GM12878 (cell line): Measurements from ENCODE around the gene SPRN. TPM values are rescaled to one million over a fixed set of nuclear protein-coding genes. Genes with fewer than 3 reads are reported as not detected.

Source experiments
- ATAC-seq: fragments of 200-7000 bp; cut with Tn5 transposase; 3 replicates; pipeline ENCODE4 v1.9.1; 2020; ENCODE audit warnings: mild to moderate bottlenecking, moderate library complexity
- BruUV-seq: library from RNA; stranded (reverse); fragments of 400-500 nt; replicated peaks from 2 replicates; lab custom pipeline; 2021; lab: Mats Ljungman, UMichigan
- CTCF ChIA-PET: fragments of 300-600 bp; sonication (Branson Sonifier 250); formaldehyde crosslinking; extraction: SDS; loops from one replicate; lab custom pipeline; 2021; ENCODE audit warnings: inconsistent platforms; lab: Yijun Ruan, JAX
- POLR2A ChIA-PET: fragments of 350-600 bp; formaldehyde crosslinking; extraction: SDS; loops from one replicate; lab custom pipeline; 2021; ENCODE audit warnings: inconsistent platforms; lab: Charles Lee
- RAD21 ChIA-PET: fragments of 300-600 bp; sonication (Branson Sonifier 250); formaldehyde crosslinking; loops from one replicate; lab custom pipeline; 2023; ENCODE audit warnings: antibody characterized with exemption; ENCODE audit not compliant: unreplicated experiment; lab: Charles Lee
- SMC1A ChIA-PET: fragments of 300-600 bp; sonication (Branson Sonifier 250); formaldehyde crosslinking; loops from one replicate; lab custom pipeline; 2023; ENCODE audit not compliant: unreplicated experiment, uncharacterized antibody; lab: Charles Lee
- DNase-seq: peaks from one replicate; pipeline ENCODE4 v3.0.0-alpha.2; 2011; ENCODE audit warnings: low read depth, low spot score
- FAIRE-seq: peaks from 3 replicates; lab custom pipeline; 2011; peaks lifted over from hg19 to GRCh38; lab: Jason Lieb, UNC
- H2AFZ ChIP-seq: 2 replicates; pipeline ENCODE4 v1.6.0; 2011; ENCODE audit warnings: low read depth, low read length, control low read depth; ENCODE audit not compliant: control insufficient read depth
- H3K27ac ChIP-seq: 2 replicates; pipeline ENCODE4 v1.5.1; 2011; ENCODE audit warnings: control low read depth; ENCODE audit not compliant: control insufficient read depth, insufficient read depth
- H3K27me3 ChIP-seq, 2 experiments: replicated peaks in 1 of 2; 2 replicates each; pipeline versions ENCODE4 v1.6.0 to v1.6.1; 2011; ENCODE audit warnings: low read length in 1 of 2; ENCODE audit not compliant: control insufficient read depth in 2 of 2, insufficient read depth in 2 of 2
- H3K36me3 ChIP-seq, 2 experiments: 2 replicates each; pipeline ENCODE4 v1.5.1; 2011; ENCODE audit warnings: low read length in 1 of 2; ENCODE audit not compliant: control insufficient read depth in 2 of 2, insufficient read depth in 2 of 2
- H3K4me1 ChIP-seq: 2 replicates; pipeline ENCODE4 v1.6.1; 2011; ENCODE audit warnings: mild to moderate bottlenecking, low read length, moderate library complexity, mixed read lengths; ENCODE audit not compliant: control insufficient read depth, insufficient read depth
- H3K4me2 ChIP-seq: 2 replicates; pipeline ENCODE4 v1.6.0; 2011; ENCODE audit warnings: control low read depth; ENCODE audit not compliant: control insufficient read depth, insufficient read depth
- H3K4me3 ChIP-seq: fragments of 200-600 bp; sonication (generic); 2 replicates; pipeline ENCODE4 v1.5.1; 2016
- H3K79me2 ChIP-seq: 2 replicates; pipeline ENCODE4 v1.6.0; 2011; ENCODE audit warnings: low read length; ENCODE audit not compliant: control insufficient read depth, insufficient read depth
- H3K9ac ChIP-seq: 2 replicates; pipeline ENCODE4 v1.8.0; 2011; ENCODE audit warnings: low read length, control low read depth, mixed read lengths; ENCODE audit not compliant: control insufficient read depth, insufficient read depth
- H3K9me3 ChIP-seq: replicated peaks from 3 replicates; pipeline ENCODE4 v1.5.1; 2011; ENCODE audit warnings: mild to moderate bottlenecking, low read length; ENCODE audit not compliant: control insufficient read depth, insufficient read depth
- H4K20me1 ChIP-seq: 2 replicates; pipeline ENCODE4 v1.6.0; 2011; ENCODE audit not compliant: control insufficient read depth, insufficient read depth
- ASH2L ChIP-seq: fragments of 300-600, 200-600 bp; sonication (generic); IDR thresholded peaks from 2 replicates; pipeline ENCODE4 v1.6.1; 2017; ENCODE audit warnings: low read depth, mild to moderate bottlenecking, borderline replicate concordance
- CHD2 ChIP-seq: IDR thresholded peaks from 2 replicates; pipeline ENCODE4 v1.6.1; 2011; ENCODE audit warnings: low read depth, low read length, improper control_type of control experiment, borderline replicate concordance
- E2F8 ChIP-seq: fragments of 450-650 bp; IDR thresholded peaks from 2 replicates; pipeline ENCODE4 v1.6.1; 2018; ENCODE audit warnings: mild to moderate bottlenecking, low read depth, moderate library complexity; ENCODE audit not compliant: partially characterized antibody
- HCFC1 ChIP-seq: fragments of 150-350 bp; IDR thresholded peaks from 2 replicates; pipeline ENCODE4 v1.6.1; 2014; ENCODE audit warnings: low read length
- NR2C1 ChIP-seq: fragments of 450-650 bp; IDR thresholded peaks from 2 replicates; pipeline ENCODE4 v1.6.1; 2017; ENCODE audit warnings: antibody characterized with exemption, mild to moderate bottlenecking, moderate library complexity
- RELB ChIP-seq: fragments of 450-650 bp; IDR thresholded peaks from 2 replicates; pipeline ENCODE4 v1.6.1; 2017; ENCODE audit warnings: low read depth, mild to moderate bottlenecking, moderate library complexity
- WGBS: methylation state at CpG from one replicate; pipeline ENCODE4 v1.1.6; 2016; ENCODE audit warnings: low lambda C conversion rate; ENCODE audit not compliant: insufficient replicate concordance, insufficient coverage; ENCODE audit errors: missing lambda C conversion rate; 5-methylcytosine and 5-hydroxymethylcytosine counted together
- in situ Hi-C: fragments of 300-500 bp; cut with MboI; formaldehyde crosslinking; loops from 9 replicates; pipeline ENCODE4 v1.14.3; 2018; ENCODE audit warnings: mixed read lengths
- intact Hi-C: fragments of 100-400 bp; cut with micrococcal nuclease; formaldehyde crosslinking; loops from one replicate; pipeline ENCODE4 v1.14.2; 2022; ENCODE audit not compliant: unreplicated experiment
- polyA plus RNA-seq, 11 experiments: library from polyadenylated mRNA; depleted of rRNA in 4 of 11; unstranded in 6 of 11; stranded (reverse) in 5 of 11; fragments of >200 nt; fragmentation: Nextera tagmentation in 4 of 11; fragmentation: Illumina TruSeq in 1 of 11; extraction: Ambion mirVana in 4 of 11; extraction: Trizol in 1 of 11; gene quantifications; 1 replicate in 1 of 11; 2 replicates in 10 of 11; pipeline versions ENCODE4 v1.2.1 to v1.2.3, GENCODE V29; 2011 to 2016; ENCODE audit warnings: inconsistent platforms in 2 of 11, missing spikeins in 2 of 11, low read depth in 1 of 11
- total RNA-seq, 4 experiments: library from RNA; depleted of rRNA in 3 of 4; stranded (reverse); fragments of >200 nt in 3 of 4; fragmentation: Illumina TruSeq in 1 of 4; extraction: Trizol in 1 of 4; gene quantifications; 2 replicates each; pipeline versions ENCODE4 v1.2.1 to v1.2.3, GENCODE V29; 2013 to 2021

SPRN gene
- total and polyA plus RNA-seq, 10 of the 15 experiments (the other 5 are each of a cell fraction or from before 2014, with no cell fraction given): 0.03 to 0.96 (median 0.46) TPM; not detected in 6

- H2AFZ ChIP-seq: no peak overlapping the region
- no peaks in the 10 kb centered on the region for H3K4me1 ChIP-seq
- no peak overlapping the region for H3K9ac ChIP-seq
- H3K4me2 ChIP-seq: no peak overlapping the region
- DNase-seq (no peak), FAIRE-seq (no peak)
- no peaks in the 10 kb centered on the region for H4K20me1 ChIP-seq
- no peak overlapping the region for H3K4me3 ChIP-seq
- TF ChIP-seq NR2C1 (no peak), HCFC1 (no peak), ASH2L (no peak), CHD2 (no peak), E2F8 (no peak), RELB (no peak)
- TF ChIP-seq, all 136 proteins: peak for 0
- ATAC-seq: no peak
- no peaks in the 10 kb centered on the region for H3K36me3 ChIP-seq
- ChIA-PET POLR2A (no interaction called here), SMC1A (no interaction called here), CTCF (no interaction called here), RAD21 (no interaction called here)
- WGBS: 78% methylated on average over 21 of the region's 21 CpGs
- no peaks in the 10 kb centered on the region for H3K27me3 ChIP-seq
- H3K27ac ChIP-seq: no peak overlapping the region
- intact Hi-C loops (no loop called here), in situ Hi-C loops (no loop called here)
- no peaks in the 10 kb centered on the region for H3K79me2 ChIP-seq
- BruUV-seq: TSS peak; percentile 47
- H3K9me3 ChIP-seq: no peaks in the 10 kb centered on the region; the same call in 2 of the 3 replicates
Observed at GRCh38 chr10:133458710-133459453, 34.5 kb upstream of the SPRN start.
